Neuron (in vitro differentiated cells): Measurements from ENCODE around the gene RAE1.
"Not testable (repeated sequence)": the region's sequence is repeated elsewhere in the genome, so short reads cannot be mapped to it uniquely, and the experiment has no call there.

ENCODE experiments used
- H2AFZ ChIP-seq: one replicate; pipeline ENCODE4 v1.6.1; 2013; ENCODE audit warnings: low read depth, mild to moderate bottlenecking, inconsistent platforms, low read length, moderate library complexity
- H3K27me3 ChIP-seq: one replicate; pipeline ENCODE4 v1.6.1; 2013; ENCODE audit warnings: low read length; ENCODE audit not compliant: insufficient read depth
- H3K36me3 ChIP-seq: one replicate; pipeline ENCODE4 v1.6.1; 2013; ENCODE audit warnings: low read length; ENCODE audit not compliant: insufficient read depth
- H3K4me1 ChIP-seq: one replicate; pipeline ENCODE4 v1.6.1; 2013; ENCODE audit warnings: low read length; ENCODE audit not compliant: insufficient read depth
- H3K4me3 ChIP-seq: 2 replicates; pipeline ENCODE4 v1.5.1; 2013; ENCODE audit warnings: mild to moderate bottlenecking, low read length, moderate library complexity
- H3K9me3 ChIP-seq: one replicate; pipeline ENCODE4 v1.6.1; 2013; ENCODE audit warnings: low read length

RAE1 gene

GRCh38 chr20:57332105-57333089, 18.7 kb upstream of the RAE1 start:
- H3K4me3 ChIP-seq: no peak overlapping the region
- H3K27me3 ChIP-seq: no peaks in the 10 kb centered on the region
- no peak overlapping the region for H2AFZ ChIP-seq
- H3K9me3 ChIP-seq: no peaks in the 10 kb centered on the region
- no peaks in the 10 kb centered on the region for H3K36me3 ChIP-seq
- no peaks in the 10 kb centered on the region for H3K4me1 ChIP-seq

- Histone ChIP-seq H3K9me3 (no peaks in the 10 kb centered on the region), H3K27me3 (no peaks in the 10 kb centered on the region), H3K4me1 (no peaks in the 10 kb centered on the region), H3K4me3 (no peak overlapping the region), H2AFZ (no peak overlapping the region), H3K36me3 (no peaks in the 10 kb centered on the region)
These were observed 15.7 kb upstream of the RAE1 start for GRCh38 chr20:57335392-57335791.

DNA sequence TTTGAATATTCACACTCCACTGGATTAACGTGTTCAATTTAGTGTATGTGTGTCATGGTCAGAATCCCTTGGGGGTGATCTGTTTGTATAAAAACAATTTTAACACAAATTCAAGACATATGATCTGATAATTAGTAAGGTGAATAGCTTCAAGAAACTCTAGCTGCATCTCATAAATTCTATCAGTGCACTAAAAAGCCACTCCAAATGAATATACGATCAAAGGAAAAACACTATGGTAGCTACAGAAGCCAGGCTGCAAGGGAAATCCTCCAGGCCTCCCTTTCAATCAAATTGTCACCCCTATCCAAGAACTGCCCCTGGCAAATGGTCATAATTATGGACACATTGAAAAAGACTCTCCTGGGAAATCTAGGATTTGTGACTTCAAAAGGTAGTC, 9.4 kb upstream of the RAE1 start:
- no peaks in the 10 kb centered on the region for H3K9me3 ChIP-seq
- no peak overlapping the region for H3K4me3 ChIP-seq
- no peak overlapping the region for H2AFZ ChIP-seq
- no peaks in the 10 kb centered on the region for H3K27me3 ChIP-seq
- H3K4me1 ChIP-seq: no peaks in the 10 kb centered on the region
- no peaks in the 10 kb centered on the region for H3K36me3 ChIP-seq

DNA sequence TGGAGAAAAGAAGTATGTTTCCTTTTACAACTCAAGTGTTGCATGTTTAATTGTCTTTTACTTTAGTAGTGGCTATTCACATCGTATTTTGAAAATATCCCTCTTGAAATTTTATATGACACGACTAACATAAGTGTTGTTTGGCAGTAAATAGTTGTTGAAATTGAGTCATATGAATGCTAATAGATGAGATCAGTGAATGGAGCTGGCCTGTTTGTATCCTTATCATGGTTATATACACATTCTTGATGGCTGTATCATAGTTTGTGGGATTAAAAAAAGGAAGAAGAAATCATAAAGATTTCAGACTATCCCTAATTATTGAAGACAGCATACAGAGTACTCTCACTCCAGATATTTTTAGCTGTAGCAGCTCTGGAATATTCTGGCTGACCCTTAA, 8.2 kb upstream of the RAE1 start:
- Histone ChIP-seq H3K4me3 (no peak overlapping the region), H3K27me3 (no peaks in the 10 kb centered on the region), H3K36me3 (no peaks in the 10 kb centered on the region), H3K9me3 (no peaks in the 10 kb centered on the region), H2AFZ (no peak overlapping the region), H3K4me1 (no peaks in the 10 kb centered on the region)

DNA sequence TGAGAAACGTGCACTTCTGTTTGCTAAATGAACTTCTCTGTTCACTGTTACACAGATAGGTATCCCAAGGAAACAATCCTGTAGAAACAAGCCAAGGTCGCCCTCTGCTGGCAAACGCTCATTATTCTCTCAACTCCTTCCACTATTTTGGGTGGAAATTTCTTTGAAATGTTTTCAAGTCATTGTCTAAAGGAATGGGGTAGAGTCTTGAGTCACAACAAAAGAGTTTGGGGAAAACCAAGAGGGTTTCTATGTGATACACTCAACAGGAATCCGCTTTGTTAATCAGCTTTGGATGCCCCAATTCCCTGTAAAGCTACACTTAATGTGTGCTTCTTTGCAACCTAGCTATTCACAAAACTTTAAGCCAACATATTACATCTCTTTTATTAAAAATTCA, 4.6 kb upstream of the RAE1 start:
- no peak overlapping the region for H2AFZ ChIP-seq
- H3K27me3 ChIP-seq: no peaks in the 10 kb centered on the region
- H3K4me1 ChIP-seq: peaks cover 1% of the 10 kb centered on the region
- H3K36me3 ChIP-seq: no peaks in the 10 kb centered on the region
- H3K9me3 ChIP-seq: no peaks in the 10 kb centered on the region
- no peak overlapping the region for H3K4me3 ChIP-seq

- H3K4me3 ChIP-seq: no peak overlapping the region
- no peak overlapping the region for H2AFZ ChIP-seq
- H3K9me3 ChIP-seq: no peaks in the 10 kb centered on the region
- peaks cover 10% of the 10 kb centered on the region for H3K4me1 ChIP-seq
- H3K36me3 ChIP-seq: no peaks in the 10 kb centered on the region
- no peaks in the 10 kb centered on the region for H3K27me3 ChIP-seq
These were observed 3.7 kb upstream of the RAE1 start for GRCh38 chr20:57347393-57347792.

DNA sequence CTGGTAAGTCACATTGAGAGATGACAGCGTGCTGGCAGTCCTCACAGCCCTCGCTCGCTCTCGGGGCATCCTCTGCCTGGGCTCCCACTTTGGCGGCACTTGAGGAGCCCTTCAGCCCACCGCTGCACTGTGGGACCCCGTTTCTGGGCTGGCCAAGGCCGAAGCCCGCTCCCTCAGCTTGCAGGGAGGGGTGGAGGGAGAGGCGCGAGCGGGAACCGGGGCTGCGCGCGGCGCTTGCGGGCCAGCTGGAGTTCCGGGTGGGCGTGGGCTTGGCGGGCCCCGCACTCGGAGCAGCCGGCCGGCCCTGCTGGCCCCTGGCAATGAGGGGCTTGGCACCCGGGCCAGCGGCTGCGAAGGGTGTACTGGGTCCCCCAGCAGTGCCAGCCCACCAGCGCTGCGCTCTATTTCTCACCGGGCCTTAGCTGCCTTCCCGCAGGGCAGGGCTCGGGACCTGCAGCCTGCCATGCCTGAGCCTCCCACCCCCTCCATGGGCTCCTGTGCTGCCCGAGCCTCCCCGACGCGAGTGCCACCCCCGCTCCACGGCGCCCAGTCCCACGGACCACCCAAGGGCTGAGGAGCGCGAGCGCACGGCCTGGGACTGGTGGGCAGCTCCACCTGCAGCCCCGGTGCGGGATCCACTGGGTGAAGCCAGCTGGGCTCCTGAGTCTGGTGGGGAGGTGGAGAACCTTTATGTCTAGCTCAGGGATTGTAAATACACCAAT, 2.7 kb upstream of the RAE1 start:
- not testable (repeated sequence) for H3K27me3 ChIP-seq, H3K4me3 ChIP-seq, H2AFZ ChIP-seq, H3K36me3 ChIP-seq, H3K9me3 ChIP-seq
- peaks cover 16% of the 10 kb centered on the region for H3K4me1 ChIP-seq

GRCh38 chr20:57348922-57349574, 2.0 kb upstream of the RAE1 start:
- not testable (repeated sequence) for H3K4me3 ChIP-seq, H3K27me3 ChIP-seq, H3K9me3 ChIP-seq, H2AFZ ChIP-seq
- Histone ChIP-seq H3K4me1 (peaks cover 16% of the 10 kb centered on the region), H3K36me3 (peaks cover 13% of the 10 kb centered on the region)

- Histone ChIP-seq H3K4me1 (peaks cover 16% of the 10 kb centered on the region), H3K9me3 (no peaks in the 10 kb centered on the region), H3K36me3 (peaks cover 16% of the 10 kb centered on the region), H3K4me3 (no peak overlapping the region), H2AFZ (no peak overlapping the region), H3K27me3 (no peaks in the 10 kb centered on the region)
These were observed 859 bp upstream of the RAE1 start for GRCh38 chr20:57350081-57350710.

DNA sequence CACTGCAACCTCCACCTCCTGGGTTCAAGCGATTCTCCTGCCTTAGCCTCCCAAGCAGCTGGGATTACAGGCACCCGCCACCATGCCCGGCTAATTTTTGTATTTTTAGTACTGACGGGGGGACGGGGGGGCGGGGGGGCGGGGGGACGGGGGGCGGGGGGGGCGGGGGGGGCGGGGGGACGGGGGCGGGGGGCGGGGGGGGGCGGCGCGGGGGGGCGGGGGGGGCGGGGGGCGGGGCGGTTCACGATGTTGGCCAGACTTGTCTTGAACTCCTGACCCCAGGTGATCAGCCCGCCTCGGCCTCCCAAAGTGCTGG, 371 bp upstream of the RAE1 start:
- H3K9me3 ChIP-seq, H3K27me3 ChIP-seq: not testable (repeated sequence)
- H3K36me3 ChIP-seq: peaks cover 16% of the 10 kb centered on the region
- peaks cover 16% of the 10 kb centered on the region for H3K4me1 ChIP-seq
- H2AFZ ChIP-seq: peak overlapping the region; percentile 13
- H3K4me3 ChIP-seq: peak overlapping the region; percentile 86

- H2AFZ ChIP-seq: no peak overlapping the region
- H3K9me3 ChIP-seq: no peaks in the 10 kb centered on the region
- no peaks in the 10 kb centered on the region for H3K27me3 ChIP-seq
- peaks cover 16% of the 10 kb centered on the region for H3K4me1 ChIP-seq
- H3K4me3 ChIP-seq: peak overlapping the region; percentile 86
- H3K36me3 ChIP-seq: peaks cover 16% of the 10 kb centered on the region
These were observed 1.2 kb downstream of the RAE1 start for GRCh38 chr20:57352305-57352704.

- peaks cover 16% of the 10 kb centered on the region for H3K4me1 ChIP-seq
- peaks cover 16% of the 10 kb centered on the region for H3K36me3 ChIP-seq
- H2AFZ ChIP-seq: no peak overlapping the region
- H3K27me3 ChIP-seq: no peaks in the 10 kb centered on the region
- H3K4me3 ChIP-seq: no peak overlapping the region
- H3K9me3 ChIP-seq: no peaks in the 10 kb centered on the region
These were observed 2.3 kb downstream of the RAE1 start for GRCh38 chr20:57353351-57353750.

- no peak overlapping the region for H2AFZ ChIP-seq
- H3K9me3 ChIP-seq: no peaks in the 10 kb centered on the region
- H3K36me3 ChIP-seq: peaks cover 29% of the 10 kb centered on the region
- no peaks in the 10 kb centered on the region for H3K4me1 ChIP-seq
- H3K4me3 ChIP-seq: no peak overlapping the region
- H3K27me3 ChIP-seq: no peaks in the 10 kb centered on the region
These were observed 10.5 kb downstream of the RAE1 start for GRCh38 chr20:57361517-57361916.
